ENCODE data around the gene PLA2G2E.
A peak's percentile ranks its signal among the peaks of the same experiment; 100 is the strongest.
"Not testable (repeated sequence)": the region's sequence is repeated elsewhere in the genome, so short reads cannot be mapped to it uniquely, and the experiment has no call there.

Gene PLA2G2E

DNA sequence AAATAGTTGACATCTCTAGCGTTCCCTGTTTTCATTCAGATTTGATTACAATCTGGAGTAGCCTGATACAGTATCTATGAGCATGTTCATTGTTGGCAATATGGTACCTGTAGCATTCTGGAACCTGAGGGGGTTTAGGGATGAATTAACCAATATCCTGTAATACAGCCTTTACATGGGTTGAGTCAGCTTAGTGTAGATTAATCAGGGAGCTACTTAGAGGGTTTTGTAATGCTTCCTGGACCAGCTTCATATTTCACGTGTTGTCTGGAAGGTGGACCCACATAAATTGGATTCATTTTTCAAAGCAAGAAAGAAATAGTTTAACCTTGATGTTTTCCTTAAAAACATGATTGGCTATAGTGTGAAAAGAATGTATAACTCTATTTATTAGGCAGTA is 37.6 kb downstream of the PLA2G2E start:
- TF ChIP-seq YY1 (IDR thresholded peaks at IDR 0.05; ENCODE audit: insufficient read depth, insufficient read length) (no peak), ZNF274 (IDR thresholded peaks at IDR 0.05; ENCODE audit: low read depth, low read length) (no peak), SUZ12 (IDR thresholded peaks at IDR 0.05; ENCODE audit: extremely low read depth, insufficient read depth, insufficient read length) (no peak)
- no peak for DNase-seq (ENCODE audit: low read depth, low spot score)
- Histone ChIP-seq H3K9me3 (ENCODE audit: insufficient read depth, low read length) (no peaks in the 10 kb centered on the region), H3K4me1 (ENCODE audit: insufficient read depth, insufficient read length) (peaks cover 6% of the 10 kb centered on the region), H3K27me3 (ENCODE audit: insufficient read depth, insufficient read length) (no peaks in the 10 kb centered on the region), H3K36me3 (ENCODE audit: insufficient read depth, insufficient read length, low read length) (peaks cover 25% of the 10 kb centered on the region), H3K9ac (ENCODE audit: insufficient read length, low read depth) (no peak overlapping the region), H3K4me3 (ENCODE audit: insufficient read length, low read depth) (no peak overlapping the region)

DNA sequence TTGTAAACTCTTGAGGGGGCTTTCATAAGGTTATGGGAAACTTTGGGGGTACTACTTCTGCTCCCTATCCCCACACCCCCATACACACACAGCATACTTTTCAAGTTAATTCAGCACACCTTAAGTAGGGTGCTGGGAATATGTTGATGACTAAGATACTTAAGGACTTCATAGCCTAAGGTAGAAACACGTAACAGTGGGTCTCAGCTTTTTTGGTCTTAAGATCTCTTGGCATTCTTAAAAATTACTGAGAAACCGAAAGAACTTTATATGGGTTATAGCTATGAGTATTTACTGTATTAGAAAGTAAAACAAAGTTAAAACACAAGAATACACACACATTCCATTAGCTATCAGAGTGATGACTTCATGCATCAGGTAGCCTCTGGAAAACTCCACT is 39.1 kb downstream of the PLA2G2E start:
- H3K9ac ChIP-seq (ENCODE audit: insufficient read length, low read depth), result no peak overlapping the region
- no peak overlapping the region for H3K4me3 ChIP-seq (ENCODE audit: insufficient read length, low read depth)
- DNase-seq (ENCODE audit: low read depth, low spot score), result no peak
- H3K36me3 ChIP-seq (ENCODE audit: insufficient read depth, insufficient read length, low read length), result peaks cover 14% of the 10 kb centered on the region
- TF ChIP-seq YY1 (IDR thresholded peaks at IDR 0.05; ENCODE audit: insufficient read depth, insufficient read length), result no peak
- no peak for TF ChIP-seq ZNF274 (IDR thresholded peaks at IDR 0.05; ENCODE audit: low read depth, low read length)
- TF ChIP-seq SUZ12 (IDR thresholded peaks at IDR 0.05; ENCODE audit: extremely low read depth, insufficient read depth, insufficient read length), result no peak
- peaks cover 6% of the 10 kb centered on the region for H3K4me1 ChIP-seq (ENCODE audit: insufficient read depth, insufficient read length)
- no peaks in the 10 kb centered on the region for H3K9me3 ChIP-seq (ENCODE audit: insufficient read depth, low read length)
- no peaks in the 10 kb centered on the region for H3K27me3 ChIP-seq (ENCODE audit: insufficient read depth, insufficient read length)

DNA sequence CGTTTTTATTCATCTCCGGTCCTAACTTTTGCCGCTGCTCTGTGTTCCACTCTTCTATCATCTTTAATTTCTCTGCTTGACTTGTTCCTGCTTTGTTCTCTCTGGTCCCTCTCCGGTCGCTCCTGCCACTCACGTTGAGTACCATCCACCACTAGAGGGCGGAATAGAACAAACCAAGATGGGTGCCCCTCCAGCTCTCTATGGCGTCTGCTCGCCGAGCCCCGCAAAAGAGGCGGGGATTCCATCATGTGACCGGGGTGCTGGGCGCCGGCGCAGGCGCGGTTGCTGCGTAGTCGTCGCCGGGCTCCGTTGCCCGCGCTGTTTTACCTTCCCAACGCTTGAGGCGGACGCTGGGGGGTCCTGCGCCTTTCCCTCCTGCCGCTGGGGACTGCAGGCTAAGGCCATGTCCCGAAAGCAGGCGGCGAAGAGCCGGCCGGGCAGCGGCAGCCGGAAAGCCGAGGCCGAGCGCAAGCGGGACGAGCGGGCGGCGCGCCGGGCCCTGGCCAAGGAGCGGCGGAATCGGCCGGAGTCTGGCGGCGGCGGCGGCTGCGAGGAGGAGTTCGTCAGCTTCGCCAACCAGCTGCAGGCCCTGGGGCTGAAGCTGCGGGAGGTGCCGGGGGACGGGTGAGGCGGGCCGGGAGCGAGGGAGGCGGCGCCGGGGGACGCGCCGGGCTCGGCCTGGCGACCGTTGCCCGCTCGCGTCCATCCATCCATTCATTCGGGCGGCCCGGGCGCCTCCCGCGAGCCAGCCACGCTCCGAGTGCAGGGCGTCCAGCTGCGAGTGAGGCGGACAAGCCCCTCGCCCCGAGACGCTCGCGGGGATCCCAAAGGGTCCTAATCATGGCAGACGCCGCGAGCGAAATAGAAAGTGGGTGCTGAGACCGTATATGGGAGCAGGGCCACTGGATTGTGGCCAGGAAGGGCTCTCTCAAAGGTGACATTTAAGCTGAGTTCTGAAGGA is 41.0 kb downstream of the PLA2G2E start, which contains the start of gene OTUD3:
TSS of gene OTUD3 (plus strand) at position 285 of the 961 bp plus-strand sequence. CDS start at position 404, 119 bp downstream.
- Histone ChIP-seq H3K9me3 (ENCODE audit: insufficient read depth, low read length) (no peaks in the 10 kb centered on the region), H3K36me3 (ENCODE audit: insufficient read depth, insufficient read length, low read length) (peaks cover 10% of the 10 kb centered on the region), H3K4me3 (ENCODE audit: insufficient read length, low read depth) (peak within 1 kb of the TSS; percentile 81), H3K9ac (ENCODE audit: insufficient read length, low read depth) (peak within 1 kb of the TSS; percentile 93), H3K27me3 (ENCODE audit: insufficient read depth, insufficient read length) (no peaks in the 10 kb centered on the region), H3K4me1 (ENCODE audit: insufficient read depth, insufficient read length) (peaks cover 6% of the 10 kb centered on the region)
- no peak for TF ChIP-seq ZNF274 (IDR thresholded peaks at IDR 0.05; ENCODE audit: low read depth, low read length)
- peak; percentile 54 for TF ChIP-seq YY1 (IDR thresholded peaks at IDR 0.05; ENCODE audit: insufficient read depth, insufficient read length)
- DNase-seq (ENCODE audit: low read depth, low spot score), result peak; percentile 91

DNA sequence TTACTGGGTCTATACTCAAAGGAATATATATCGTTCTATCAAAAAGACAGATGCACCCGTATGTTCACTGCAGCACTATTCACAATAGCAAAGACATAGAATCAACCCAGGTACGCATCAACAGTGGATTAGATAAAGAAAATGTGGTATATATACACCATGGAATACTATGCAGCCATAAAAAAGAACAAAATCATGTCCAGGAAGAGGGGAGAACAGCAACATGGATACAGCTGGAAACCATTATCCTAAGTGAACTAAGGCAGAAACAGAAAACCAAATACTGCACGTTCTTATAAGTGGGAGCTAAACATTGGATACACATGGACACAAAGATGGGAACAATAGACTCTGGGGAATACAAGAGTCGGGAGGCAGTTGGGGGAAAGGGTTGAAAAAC is 42.6 kb downstream of the PLA2G2E start:
- H3K4me3 ChIP-seq (ENCODE audit: insufficient read length, low read depth); H3K36me3 ChIP-seq (ENCODE audit: insufficient read depth, insufficient read length, low read length); H3K9me3 ChIP-seq (ENCODE audit: insufficient read depth, low read length); DNase-seq (ENCODE audit: low read depth, low spot score); H3K9ac ChIP-seq (ENCODE audit: insufficient read length, low read depth); H3K4me1 ChIP-seq (ENCODE audit: insufficient read depth, insufficient read length); H3K27me3 ChIP-seq (ENCODE audit: insufficient read depth, insufficient read length): not testable (repeated sequence)

DNA sequence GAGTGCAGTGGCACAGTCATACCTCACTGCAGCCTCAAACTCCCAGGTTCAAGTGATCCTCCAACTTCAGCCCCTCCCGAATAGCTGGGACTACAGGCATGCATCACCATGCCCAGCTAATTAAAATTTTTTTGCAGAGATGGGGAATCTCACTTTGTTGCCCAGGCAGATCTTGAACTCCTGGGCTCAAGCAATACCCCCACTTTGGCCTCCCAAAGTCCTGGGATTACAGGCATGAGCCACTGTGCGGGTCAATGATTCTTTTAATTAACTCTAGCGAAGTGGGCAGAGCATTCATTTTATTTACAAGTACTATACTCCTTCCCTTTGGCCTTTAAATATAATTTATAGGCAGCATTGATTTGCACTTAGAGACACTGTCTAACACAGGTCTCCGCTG is 43.8 kb downstream of the PLA2G2E start:
- H3K4me1 ChIP-seq (ENCODE audit: insufficient read depth, insufficient read length), result peaks cover 6% of the 10 kb centered on the region
- DNase-seq (ENCODE audit: low read depth, low spot score), result no peak
- no peak overlapping the region for H3K4me3 ChIP-seq (ENCODE audit: insufficient read length, low read depth)
- H3K9me3 ChIP-seq (ENCODE audit: insufficient read depth, low read length), result no peaks in the 10 kb centered on the region
- H3K27me3 ChIP-seq (ENCODE audit: insufficient read depth, insufficient read length), result no peaks in the 10 kb centered on the region
- TF ChIP-seq SUZ12 (IDR thresholded peaks at IDR 0.05; ENCODE audit: extremely low read depth, insufficient read depth, insufficient read length), result no peak
- peaks cover 1% of the 10 kb centered on the region for H3K36me3 ChIP-seq (ENCODE audit: insufficient read depth, insufficient read length, low read length)
- H3K9ac ChIP-seq (ENCODE audit: insufficient read length, low read depth), result no peak overlapping the region

DNA sequence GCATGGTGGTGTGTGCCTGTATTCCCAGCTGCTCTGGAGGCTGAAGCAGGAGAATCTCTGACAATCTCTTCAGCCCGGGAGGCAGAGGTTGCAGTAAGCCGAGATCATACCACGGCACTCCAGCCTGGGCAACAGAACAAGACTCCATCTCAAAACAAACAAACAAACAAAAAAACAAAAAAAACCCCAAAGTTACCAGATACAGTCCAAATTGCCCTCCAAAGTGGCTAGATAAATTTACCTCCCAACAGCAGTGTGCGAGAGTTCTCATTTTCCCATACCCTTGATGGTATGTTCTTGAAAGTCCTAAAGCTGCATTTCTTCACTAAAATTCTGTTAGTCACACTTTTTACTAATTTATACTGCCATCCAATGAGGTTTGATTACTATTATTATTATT is 44.2 kb downstream of the PLA2G2E start:
- H3K27me3 ChIP-seq (ENCODE audit: insufficient read depth, insufficient read length), result no peaks in the 10 kb centered on the region
- no peaks in the 10 kb centered on the region for H3K9me3 ChIP-seq (ENCODE audit: insufficient read depth, low read length)
- no peak overlapping the region for H3K9ac ChIP-seq (ENCODE audit: insufficient read length, low read depth)
- TF ChIP-seq SUZ12 (IDR thresholded peaks at IDR 0.05; ENCODE audit: extremely low read depth, insufficient read depth, insufficient read length) (no peak), YY1 (IDR thresholded peaks at IDR 0.05; ENCODE audit: insufficient read depth, insufficient read length) (no peak), ZNF274 (IDR thresholded peaks at IDR 0.05; ENCODE audit: low read depth, low read length) (no peak)
- H3K4me3 ChIP-seq (ENCODE audit: insufficient read length, low read depth), result no peak overlapping the region
- DNase-seq (ENCODE audit: low read depth, low spot score), result no peak
- H3K4me1 ChIP-seq (ENCODE audit: insufficient read depth, insufficient read length), result peaks cover 6% of the 10 kb centered on the region
- no peaks in the 10 kb centered on the region for H3K36me3 ChIP-seq (ENCODE audit: insufficient read depth, insufficient read length, low read length)

DNA sequence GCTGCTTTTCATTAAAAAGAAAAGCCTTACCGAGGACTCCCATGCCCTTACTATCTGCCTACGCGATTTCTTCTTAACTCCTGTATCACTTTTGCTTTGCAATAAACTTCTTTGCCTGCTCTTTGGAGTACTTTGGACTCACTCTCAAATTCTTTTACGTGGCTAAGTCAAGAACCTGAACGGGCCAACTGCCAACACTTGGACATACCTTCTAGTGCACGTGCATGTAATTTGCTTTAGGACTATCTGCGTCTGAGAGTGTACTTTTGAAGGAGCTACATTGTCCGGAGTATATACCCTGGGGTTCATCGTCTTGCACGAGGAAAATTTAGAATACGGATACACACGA is 44.8 kb downstream of the PLA2G2E start:
- Histone ChIP-seq H3K9ac (ENCODE audit: insufficient read length, low read depth) (no peak overlapping the region), H3K36me3 (ENCODE audit: insufficient read depth, insufficient read length, low read length) (no peaks in the 10 kb centered on the region), H3K9me3 (ENCODE audit: insufficient read depth, low read length) (no peaks in the 10 kb centered on the region), H3K27me3 (ENCODE audit: insufficient read depth, insufficient read length) (no peaks in the 10 kb centered on the region), H3K4me1 (ENCODE audit: insufficient read depth, insufficient read length) (no peaks in the 10 kb centered on the region), H3K4me3 (ENCODE audit: insufficient read length, low read depth) (no peak overlapping the region)
- no peak for TF ChIP-seq YY1 (IDR thresholded peaks at IDR 0.05; ENCODE audit: insufficient read depth, insufficient read length)
- no peak for TF ChIP-seq ZNF274 (IDR thresholded peaks at IDR 0.05; ENCODE audit: low read depth, low read length)
- TF ChIP-seq SUZ12 (IDR thresholded peaks at IDR 0.05; ENCODE audit: extremely low read depth, insufficient read depth, insufficient read length), result no peak
- DNase-seq (ENCODE audit: low read depth, low spot score), result no peak

Data from NT2/D1 (cell line).